UCSD-AML1 (cell line): ENCODE data around the gene TMEM97.

ENCODE experiments used
- DNase-seq: peaks from one replicate; lab custom pipeline; 2025; ENCODE audit not compliant: unreplicated experiment; lab: John Stamatoyannopoulos, UW

TMEM97 gene

GRCh38 chr17:28315846-28316705 is 2.9 kb upstream of the TMEM97 start:
- no peak for DNase-seq

DNA sequence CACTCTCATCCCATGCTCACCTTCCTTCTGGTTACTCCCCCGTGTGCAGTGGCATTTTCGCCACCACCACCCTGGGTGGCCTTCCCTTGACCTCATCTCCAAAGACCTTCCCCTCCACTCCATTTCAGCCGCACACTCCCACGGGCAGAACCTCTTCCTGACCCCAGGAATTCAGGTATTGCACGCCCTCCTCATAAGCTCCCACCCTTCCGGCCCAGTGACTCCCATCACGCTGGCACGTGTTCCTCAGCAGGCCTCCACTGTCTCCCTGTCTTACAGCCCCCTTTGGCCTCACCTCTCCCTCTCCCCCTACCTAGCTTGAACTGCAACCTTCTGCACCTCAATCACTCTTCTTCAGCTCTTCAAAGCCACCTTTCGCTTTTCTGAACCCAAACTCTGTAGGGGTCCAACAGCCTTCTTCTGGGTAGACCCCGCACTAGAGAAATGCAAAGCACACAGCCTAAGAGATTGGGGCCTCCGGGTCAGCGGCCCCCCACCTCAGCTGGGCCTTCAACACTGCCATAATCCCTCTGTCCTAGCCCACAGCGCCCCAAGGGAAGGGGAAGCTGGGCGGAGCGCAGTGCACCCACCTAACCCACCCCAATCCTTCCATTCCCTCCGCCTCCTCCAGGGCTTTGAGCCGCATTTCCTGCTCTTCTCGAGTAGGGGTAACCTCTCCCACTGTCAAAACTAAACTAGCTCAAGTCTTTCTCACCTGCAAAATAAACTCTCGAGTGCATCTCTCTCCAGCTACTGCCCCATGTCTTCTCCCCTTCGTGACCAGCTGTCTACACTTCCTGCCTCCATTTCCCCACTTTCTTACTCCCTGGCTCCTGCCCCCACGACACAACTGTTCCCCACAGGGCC is 1.7 kb upstream of the TMEM97 start:
- no peak for DNase-seq

- DNase-seq: no peak
Observed at GRCh38 chr17:28317966-28318758, 838 bp upstream of the TMEM97 start.

DNA sequence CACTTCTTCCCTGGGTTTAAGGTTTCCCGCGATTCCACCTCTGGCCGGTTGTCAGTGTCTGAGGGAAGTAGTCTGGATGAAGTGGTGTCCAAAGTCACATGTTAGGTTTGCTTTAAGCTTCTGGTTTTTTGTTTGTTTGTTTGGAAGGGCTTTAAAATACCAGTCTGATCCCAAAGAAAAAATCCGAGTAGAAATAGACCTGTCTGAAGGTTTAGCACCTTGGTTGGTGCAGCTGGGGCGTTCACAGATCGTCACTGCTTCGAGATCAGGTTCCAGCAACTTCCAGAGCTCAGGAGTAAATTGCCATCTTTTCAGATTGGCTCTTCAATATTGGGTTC is 567 bp downstream of the TMEM97 start:
- DNase-seq: no peak

DNA sequence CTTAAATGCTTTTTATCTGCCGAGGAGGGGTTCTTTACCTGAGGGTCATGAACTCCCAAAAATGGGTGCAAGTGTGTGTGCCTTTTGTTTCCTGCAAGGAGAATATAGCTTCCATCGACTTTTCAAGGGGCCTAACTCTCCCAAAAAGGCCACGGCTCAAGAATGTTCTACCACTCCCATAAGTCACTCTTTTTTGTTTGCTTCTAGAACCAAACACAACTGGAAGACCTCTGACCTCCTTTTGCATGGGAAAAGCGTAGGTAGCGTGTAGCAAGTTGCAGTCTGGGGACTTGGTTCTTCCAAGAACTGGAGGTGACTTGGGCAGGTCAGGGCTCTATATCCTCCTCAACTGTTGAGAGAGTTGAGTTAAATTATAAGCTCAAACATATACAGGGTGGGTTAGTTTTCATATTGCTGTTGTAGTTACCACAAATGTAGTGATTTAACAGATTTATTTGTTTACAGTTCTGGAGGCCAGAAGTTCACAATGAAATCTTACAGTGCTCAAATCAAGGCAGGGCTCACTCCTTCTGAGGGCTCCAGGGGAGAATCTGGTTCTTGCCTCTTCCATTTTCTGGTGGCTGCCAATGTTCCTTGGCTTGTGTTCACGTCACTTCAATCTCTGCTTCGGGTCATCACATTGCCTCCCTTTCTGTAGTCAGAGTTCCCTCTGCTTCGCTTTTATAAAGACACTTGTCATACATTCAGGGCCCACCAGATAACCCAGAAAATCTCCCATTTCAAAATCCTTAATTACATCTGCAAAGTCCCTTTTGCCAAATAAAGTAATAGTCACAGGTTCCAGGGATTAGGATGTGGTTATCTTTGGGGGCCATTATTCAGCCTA is 1.4 kb downstream of the TMEM97 start:
- DNase-seq: no peak

DNA sequence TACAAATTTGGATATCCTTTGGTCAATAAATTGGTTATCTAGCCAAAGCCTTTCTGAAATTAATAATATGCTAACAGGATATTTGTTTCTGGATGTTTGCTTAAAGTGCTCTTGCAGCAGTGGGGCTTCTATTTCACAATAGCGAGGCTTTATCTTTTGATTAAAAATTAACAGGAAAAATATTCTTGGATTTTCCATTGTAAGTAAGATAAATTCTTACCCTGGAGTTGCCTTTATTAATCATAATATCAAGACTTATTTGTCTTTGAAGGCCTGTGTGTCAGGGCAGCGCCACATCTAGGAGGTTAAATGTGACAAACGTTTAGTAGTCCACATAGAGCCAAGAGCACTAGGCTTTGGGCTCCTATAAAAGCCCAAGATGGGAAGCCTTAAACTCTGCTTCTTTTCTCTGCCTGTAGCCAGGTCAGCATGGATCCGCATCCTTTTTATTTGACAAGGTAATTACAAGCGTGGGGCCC is 5.3 kb downstream of the TMEM97 start:
- no peak for DNase-seq

DNA sequence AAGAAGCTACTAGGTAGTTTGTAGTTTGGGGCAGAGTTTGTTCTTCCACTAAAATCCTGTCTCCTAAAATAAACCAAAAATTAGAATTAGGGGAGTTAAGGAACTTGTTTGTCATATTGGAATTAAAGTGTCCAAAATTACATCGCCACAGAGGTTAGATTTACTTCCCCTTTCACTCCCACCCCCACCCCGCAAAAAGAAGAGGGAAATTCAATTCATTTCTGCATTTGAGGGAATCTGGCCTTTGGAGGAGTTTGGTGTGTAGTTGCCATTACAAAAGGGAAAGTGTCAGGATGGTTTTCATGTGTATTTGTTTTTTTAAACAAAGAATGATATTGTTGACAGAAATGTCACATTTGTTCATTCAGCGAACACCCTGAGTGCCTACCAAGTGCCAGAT is 5.8 kb downstream of the TMEM97 start:
- no peak for DNase-seq

GRCh38 chr17:28325211-28325610 is 6.2 kb downstream of the TMEM97 start:
- DNase-seq: no peak

- DNase-seq: no peak
Observed at GRCh38 chr17:28326114-28326513, 7.1 kb downstream of the TMEM97 start.

- no peak for DNase-seq
Observed at GRCh38 chr17:28327031-28327607, 8.1 kb downstream of the TMEM97 start.

GRCh38 chr17:28327709-28328108 is 8.7 kb downstream of the TMEM97 start:
- DNase-seq: no peak

- DNase-seq: no peak
Observed at GRCh38 chr17:28328325-28328724, 9.3 kb downstream of the TMEM97 start.

DNA sequence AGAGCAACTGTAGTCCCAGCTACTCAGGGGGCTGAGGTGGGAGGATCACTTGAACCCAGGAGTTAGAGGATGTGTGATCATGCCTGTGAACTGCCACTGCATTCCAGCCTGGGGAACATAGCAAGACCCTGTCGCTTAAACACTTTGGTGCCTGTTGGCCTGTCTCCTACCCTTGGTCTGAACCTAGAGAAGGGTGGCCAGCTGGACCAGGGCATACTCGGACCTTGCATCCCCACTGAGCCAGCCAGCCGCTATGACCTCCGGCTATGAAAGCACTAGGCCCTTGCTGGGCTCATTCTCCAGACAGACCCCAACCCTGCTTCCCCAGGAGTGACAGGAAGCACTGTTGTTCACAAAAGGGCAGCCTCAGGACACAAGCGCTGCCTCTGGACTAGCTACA is 11.7 kb downstream of the TMEM97 start:
- DNase-seq: no peak

DNA sequence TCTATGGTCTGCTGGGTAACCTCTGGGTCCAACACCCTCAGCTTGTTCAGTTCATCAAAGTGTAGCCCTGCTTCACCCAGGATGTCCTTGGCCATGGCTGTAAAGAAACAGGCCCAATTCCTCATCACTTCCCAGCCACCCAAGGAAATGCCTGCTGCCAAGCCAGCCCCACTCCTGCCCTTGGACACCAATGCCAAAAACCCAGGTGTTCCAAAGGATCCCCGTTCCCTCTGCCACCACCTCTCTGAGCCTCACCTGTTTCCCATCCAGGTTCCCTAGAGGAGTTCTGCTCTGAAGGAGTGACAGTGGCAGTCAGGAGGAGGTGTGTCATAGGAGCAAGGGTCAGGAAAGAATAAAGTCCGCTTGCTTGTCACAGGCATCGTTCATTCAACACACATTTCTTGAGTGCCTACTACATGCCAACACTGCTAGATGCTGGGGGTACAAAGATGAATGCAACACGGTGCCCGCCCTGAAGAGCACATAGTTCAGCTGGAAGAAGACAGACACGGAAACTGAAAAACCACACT is 13.0 kb downstream of the TMEM97 start:
- DNase-seq: no peak

GRCh38 chr17:28333083-28333746 is 14.2 kb downstream of the TMEM97 start:
- DNase-seq: no peak

GRCh38 chr17:28334171-28334570 is 15.2 kb downstream of the TMEM97 start:
- no peak for DNase-seq

DNA sequence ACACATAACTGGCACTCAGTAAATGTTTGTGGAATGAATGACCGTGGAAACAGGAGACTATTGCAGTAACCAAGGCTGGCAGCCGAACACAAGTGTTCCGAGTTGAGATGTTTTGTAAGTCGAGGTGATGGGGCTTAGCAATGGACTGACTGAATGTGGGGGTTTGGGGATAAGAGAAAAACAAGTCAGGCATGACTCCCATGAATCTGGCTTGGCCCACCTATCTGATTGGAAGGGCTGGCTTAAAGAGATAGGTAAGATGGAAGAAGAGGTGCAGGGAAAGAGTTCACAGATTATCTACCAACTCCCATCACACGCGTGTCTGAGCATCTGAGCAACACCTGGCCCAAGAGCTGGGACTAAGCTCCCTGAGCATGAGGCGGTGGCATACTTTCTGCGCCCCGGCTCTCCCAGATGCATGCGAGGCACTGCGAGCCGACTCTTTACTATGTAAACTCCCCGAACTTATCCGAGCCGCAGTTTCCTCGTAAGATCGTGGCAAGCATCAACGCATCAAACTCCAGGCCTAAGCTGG is 15.7 kb downstream of the TMEM97 start:
- no peak for DNase-seq

- peak; percentile 99 for DNase-seq
Observed at GRCh38 chr17:28335201-28335958, 16.4 kb downstream of the TMEM97 start, which contains the start of the genes IFT20 and TNFAIP1. Gene IFT20 (minus strand): TSS chr17:28335472. CDS start chr17:28331985, 3,487 bp downstream. Gene TNFAIP1 (plus strand): TSS chr17:28335761. CDS start chr17:28339522, 3,761 bp downstream.
